DOHH2 (cell line): Measurements from ENCODE around the gene GABBR1.

Experiments
- EZH2phosphoT487 ChIP-seq: fragments of 200-600 bp; sonication (generic); IDR thresholded peaks from 2 replicates; pipeline ENCODE4 v1.6.1; 2017; ENCODE audit warnings: borderline replicate concordance, mild to moderate bottlenecking, antibody characterized with exemption, low read length, moderate library complexity, mixed read lengths
- TF ChIP-seq, protein P1 (sequence below): fragments of 200-600 bp; sonication (generic); IDR thresholded peaks from one replicate; pipeline ENCODE4 v1.5.1; 2014; ENCODE audit warnings: antibody characterized with exemption, mild to moderate bottlenecking, low read depth, low read length; ENCODE audit not compliant: poor library complexity, severe bottlenecking

DNA sequence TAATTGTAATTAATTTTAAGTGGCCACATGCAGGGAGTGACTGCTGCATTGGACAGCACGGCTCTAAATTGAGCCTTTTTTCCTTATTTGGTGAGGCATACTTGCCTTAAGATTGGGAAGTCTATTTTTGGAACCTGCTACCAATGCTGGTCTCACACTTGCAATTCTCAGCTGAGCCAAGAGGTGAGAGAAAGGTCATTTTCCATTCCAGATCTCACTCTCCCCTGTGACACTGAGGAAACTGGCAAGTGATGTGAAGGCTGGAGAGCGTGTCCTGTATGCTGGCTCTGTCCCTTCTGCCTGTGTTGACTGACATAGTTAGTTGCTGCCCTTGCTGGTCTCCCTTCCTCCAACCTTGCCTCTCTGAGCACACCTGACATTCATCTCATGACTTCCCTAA, 23.2 kb upstream of the GABBR1 start:
- TF ChIP-seq, protein P1, sequence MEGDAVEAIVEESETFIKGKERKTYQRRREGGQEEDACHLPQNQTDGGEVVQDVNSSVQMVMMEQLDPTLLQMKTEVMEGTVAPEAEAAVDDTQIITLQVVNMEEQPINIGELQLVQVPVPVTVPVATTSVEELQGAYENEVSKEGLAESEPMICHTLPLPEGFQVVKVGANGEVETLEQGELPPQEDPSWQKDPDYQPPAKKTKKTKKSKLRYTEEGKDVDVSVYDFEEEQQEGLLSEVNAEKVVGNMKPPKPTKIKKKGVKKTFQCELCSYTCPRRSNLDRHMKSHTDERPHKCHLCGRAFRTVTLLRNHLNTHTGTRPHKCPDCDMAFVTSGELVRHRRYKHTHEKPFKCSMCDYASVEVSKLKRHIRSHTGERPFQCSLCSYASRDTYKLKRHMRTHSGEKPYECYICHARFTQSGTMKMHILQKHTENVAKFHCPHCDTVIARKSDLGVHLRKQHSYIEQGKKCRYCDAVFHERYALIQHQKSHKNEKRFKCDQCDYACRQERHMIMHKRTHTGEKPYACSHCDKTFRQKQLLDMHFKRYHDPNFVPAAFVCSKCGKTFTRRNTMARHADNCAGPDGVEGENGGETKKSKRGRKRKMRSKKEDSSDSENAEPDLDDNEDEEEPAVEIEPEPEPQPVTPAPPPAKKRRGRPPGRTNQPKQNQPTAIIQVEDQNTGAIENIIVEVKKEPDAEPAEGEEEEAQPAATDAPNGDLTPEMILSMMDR, result no peak
- TF ChIP-seq EZH2phosphoT487, result no peak
